Mesendoderm (in vitro differentiated cells): ENCODE data around the gene KLHL14.

Experiments
- DNase-seq: peaks from one replicate; pipeline ENCODE4 v3.0.0; 2013
- H2AK5ac ChIP-seq: 2 replicates; pipeline ENCODE4 v1.6.1; 2013; ENCODE audit warnings: low read length, inconsistent platforms
- H2BK120ac ChIP-seq: 2 replicates; pipeline ENCODE4 v1.6.1; 2013; ENCODE audit warnings: low read depth, mild to moderate bottlenecking, low read length, moderate library complexity, mixed read lengths
- H2BK15ac ChIP-seq: replicated peaks from 2 replicates; pipeline ENCODE4 v1.6.1; 2013; ENCODE audit warnings: low read depth, mild to moderate bottlenecking, moderate library complexity
- H2BK5ac ChIP-seq: 2 replicates; pipeline ENCODE4 v1.6.1; 2013; ENCODE audit warnings: low read length, inconsistent platforms
- H3K18ac ChIP-seq: 2 replicates; pipeline ENCODE4 v1.6.1; 2013; ENCODE audit warnings: mild to moderate bottlenecking, low read length, mixed read lengths
- H3K23ac ChIP-seq: one replicate; pipeline ENCODE4 v1.6.1; 2013; ENCODE audit warnings: low read length
- H3K27ac ChIP-seq: 2 replicates; pipeline ENCODE4 v1.5.1; 2013; ENCODE audit warnings: low read depth, mild to moderate bottlenecking, inconsistent platforms, low read length, moderate library complexity
- H3K27me3 ChIP-seq: 2 replicates; pipeline ENCODE4 v1.6.1; 2013; ENCODE audit warnings: low read length, control low read depth, mild to moderate bottlenecking, inconsistent platforms; ENCODE audit not compliant: insufficient read depth, poor library complexity
- H3K36me3 ChIP-seq: 2 replicates; pipeline ENCODE4 v1.6.1; 2013; ENCODE audit warnings: low read length, inconsistent platforms; ENCODE audit not compliant: control insufficient read depth, insufficient read depth
- H3K4ac ChIP-seq: one replicate; pipeline ENCODE4 v1.6.1; 2013; ENCODE audit warnings: low read depth, mild to moderate bottlenecking, low read length, moderate library complexity
- H3K4me1 ChIP-seq: 2 replicates; pipeline ENCODE4 v1.6.1; 2013; ENCODE audit warnings: low read depth, low read length, inconsistent platforms; ENCODE audit not compliant: control insufficient read depth
- H3K4me2 ChIP-seq: 2 replicates; pipeline ENCODE4 v1.6.1; 2013; ENCODE audit warnings: low read length
- H3K4me3 ChIP-seq: 2 replicates; pipeline ENCODE4 v1.5.1; 2013; ENCODE audit warnings: mild to moderate bottlenecking, low read length
- H3K56ac ChIP-seq: one replicate; pipeline ENCODE4 v1.6.1; 2013; ENCODE audit warnings: low read length
- H3K79me1 ChIP-seq: 2 replicates; pipeline ENCODE4 v1.6.1; 2013; ENCODE audit warnings: low read length, inconsistent platforms
- H3K79me2 ChIP-seq: 2 replicates; pipeline ENCODE4 v1.6.1; 2013; ENCODE audit warnings: mild to moderate bottlenecking, low read length; ENCODE audit not compliant: control insufficient read depth, insufficient read depth
- H3K9ac ChIP-seq: 2 replicates; pipeline ENCODE4 v1.6.1; 2013; ENCODE audit warnings: low read length, inconsistent platforms
- H4K5ac ChIP-seq: one replicate; pipeline ENCODE4 v1.6.1; 2013; ENCODE audit warnings: low read length
- H4K8ac ChIP-seq: one replicate; pipeline ENCODE4 v1.6.1; 2013; ENCODE audit warnings: low read depth, mild to moderate bottlenecking, control low read depth, low read length, moderate library complexity
- WGBS: extraction: QIAGEN DNeasy Blood & Tissue Kit; methylation state at CpG from one replicate; pipeline ENCODE4 v1.1.7; 2013; ENCODE audit warnings: low lambda C conversion rate, missing lambda C conversion rate; ENCODE audit not compliant: insufficient coverage; ENCODE audit errors: extremely low coverage; 5-methylcytosine and 5-hydroxymethylcytosine counted together

The KLHL14 gene

GRCh38 chr18:32773382-32773712, 524 bp upstream of the KLHL14 start:
- H3K4ac ChIP-seq: no peak overlapping the region
- peaks cover 8% of the 10 kb centered on the region for H3K27me3 ChIP-seq
- no peak overlapping the region for H2BK15ac ChIP-seq
- no peak overlapping the region for H4K5ac ChIP-seq
- H3K27ac ChIP-seq: no peak overlapping the region
- H2BK120ac ChIP-seq: no peak overlapping the region
- no peak overlapping the region for H2BK5ac ChIP-seq
- H3K36me3 ChIP-seq: no peaks in the 10 kb centered on the region
- no peak overlapping the region for H3K4me2 ChIP-seq
- H3K4me1 ChIP-seq: peaks cover 3% of the 10 kb centered on the region
- H4K8ac ChIP-seq: no peak overlapping the region
- no peak for DNase-seq
- no peak overlapping the region for H3K23ac ChIP-seq
- no peak overlapping the region for H3K9ac ChIP-seq
- H2AK5ac ChIP-seq: no peak overlapping the region
- no peaks in the 10 kb centered on the region for H3K79me2 ChIP-seq
- H3K79me1 ChIP-seq: no peaks in the 10 kb centered on the region
- H3K56ac ChIP-seq: no peak overlapping the region
- H3K18ac ChIP-seq: no peak overlapping the region
- H3K4me3 ChIP-seq: no peak overlapping the region

DNA sequence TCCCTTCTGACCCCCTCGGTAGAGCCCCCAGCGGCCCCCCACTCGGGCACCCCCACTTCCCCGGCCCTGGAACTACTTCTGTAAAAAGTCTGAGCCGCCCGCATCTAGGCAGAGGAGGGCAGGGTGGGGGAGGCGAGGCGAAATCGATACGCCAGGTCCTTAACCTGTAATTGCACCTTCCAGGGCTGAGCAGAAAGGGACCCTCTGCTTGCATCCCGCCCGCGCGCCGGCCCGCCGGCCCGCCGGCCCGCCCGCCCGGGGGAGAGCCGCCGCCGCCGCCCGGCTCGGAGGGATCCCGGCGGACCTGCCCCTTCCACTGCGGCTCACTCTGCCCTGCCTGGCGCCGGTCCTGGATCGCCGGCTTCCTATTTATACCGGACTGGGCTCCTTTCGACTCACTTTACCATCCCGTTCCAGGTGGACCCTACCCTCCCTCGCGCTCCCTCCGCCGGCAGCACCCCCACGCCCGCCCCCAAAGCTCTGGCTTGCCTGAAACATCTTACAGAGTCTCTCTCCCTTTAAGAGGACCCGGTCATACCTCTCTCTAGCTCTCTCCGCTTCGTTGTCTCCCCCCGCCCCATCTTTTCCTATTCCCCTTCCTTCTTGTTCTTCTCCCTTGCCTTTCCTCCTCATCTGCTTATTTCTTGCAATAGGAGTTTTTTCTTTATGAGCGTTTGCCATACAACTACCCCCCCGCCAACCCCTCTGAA, 797 bp downstream of the KLHL14 start:
- Histone ChIP-seq H3K18ac (peak overlapping the region; percentile 82), H2AK5ac (no peak overlapping the region), H3K4ac (no peak overlapping the region), H3K9ac (peak overlapping the region; percentile 47), H3K23ac (no peak overlapping the region), H4K5ac (no peak overlapping the region), H3K4me3 (no peak overlapping the region), H3K79me2 (no peaks in the 10 kb centered on the region), H3K79me1 (no peaks in the 10 kb centered on the region), H3K4me2 (peak overlapping the region; percentile 33), H2BK5ac (no peak overlapping the region), H2BK15ac (no peak overlapping the region), H3K36me3 (no peaks in the 10 kb centered on the region), H3K56ac (peak overlapping the region; percentile 78), H2BK120ac (no peak overlapping the region), H3K27me3 (peaks cover 8% of the 10 kb centered on the region), H3K27ac (no peak overlapping the region), H3K4me1 (peaks cover 3% of the 10 kb centered on the region), H4K8ac (no peak overlapping the region)
- DNase-seq: peak; percentile 52
- WGBS: no CpG with 5 or more reads among the region's 50 CpGs

GRCh38 chr18:32771169-32771751, 1.6 kb downstream of the KLHL14 start:
- Histone ChIP-seq H4K8ac (no peak overlapping the region), H3K18ac (peak overlapping the region; percentile 82), H3K36me3 (no peaks in the 10 kb centered on the region), H3K4me2 (peak overlapping the region; percentile 91), H3K4ac (no peak overlapping the region), H2BK5ac (no peak overlapping the region), H2BK120ac (no peak overlapping the region), H2BK15ac (no peak overlapping the region), H3K56ac (peak overlapping the region; percentile 77), H3K27ac (no peak overlapping the region), H3K79me2 (no peaks in the 10 kb centered on the region), H3K79me1 (no peaks in the 10 kb centered on the region), H3K23ac (no peak overlapping the region), H3K27me3 (peaks cover 8% of the 10 kb centered on the region), H2AK5ac (no peak overlapping the region), H3K4me1 (peaks cover 3% of the 10 kb centered on the region), H3K9ac (peak overlapping the region; percentile 61), H4K5ac (no peak overlapping the region), H3K4me3 (peak overlapping the region; percentile 33)
- DNase-seq: peak; percentile 67
- WGBS: no CpG with 5 or more reads among the region's 37 CpGs

DNA sequence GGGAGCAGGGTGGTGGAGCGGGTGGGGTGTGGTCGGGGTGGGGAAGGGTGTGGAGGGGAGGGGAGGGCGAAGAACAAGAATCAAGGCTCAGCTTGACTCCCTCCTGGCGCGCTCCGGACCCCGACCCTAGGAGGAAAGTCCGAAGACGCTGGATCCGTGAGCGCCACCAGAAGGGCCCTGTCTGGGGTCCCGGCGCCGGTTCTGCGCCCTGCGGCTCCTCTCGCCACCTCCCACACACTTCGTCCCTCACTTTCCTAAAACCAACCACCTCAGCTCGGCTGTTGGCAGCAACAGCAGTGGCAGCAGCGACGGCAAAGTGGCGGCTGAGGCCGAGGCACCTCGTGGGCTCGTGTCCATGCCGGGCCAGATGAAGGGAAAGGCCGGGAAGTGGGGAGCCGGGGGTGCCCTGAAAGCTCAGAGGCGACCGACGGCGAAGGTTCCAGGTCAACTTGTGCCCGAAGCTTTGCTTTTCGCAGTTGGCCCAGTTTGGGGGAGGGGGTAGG, 2.1 kb downstream of the KLHL14 start:
- Histone ChIP-seq H2BK15ac (no peak overlapping the region), H3K4me3 (peak overlapping the region; percentile 33), H3K79me1 (no peaks in the 10 kb centered on the region), H3K4ac (no peak overlapping the region), H4K5ac (no peak overlapping the region), H3K23ac (no peak overlapping the region), H3K27ac (no peak overlapping the region), H3K56ac (peak overlapping the region; percentile 77), H2AK5ac (no peak overlapping the region), H3K18ac (no peak overlapping the region), H3K36me3 (no peaks in the 10 kb centered on the region), H3K27me3 (peaks cover 8% of the 10 kb centered on the region), H4K8ac (no peak overlapping the region), H2BK120ac (no peak overlapping the region), H3K79me2 (no peaks in the 10 kb centered on the region), H2BK5ac (no peak overlapping the region), H3K4me2 (peak overlapping the region; percentile 91), H3K9ac (peak overlapping the region; percentile 61), H3K4me1 (peaks cover 3% of the 10 kb centered on the region)
- DNase-seq: peak; percentile 26
- no CpG with 5 or more reads among the region's 34 CpGs for WGBS

- Histone ChIP-seq H3K4me3 (no peak overlapping the region), H2BK15ac (no peak overlapping the region), H3K18ac (no peak overlapping the region), H4K5ac (no peak overlapping the region), H3K79me2 (no peaks in the 10 kb centered on the region), H4K8ac (no peak overlapping the region), H2BK120ac (no peak overlapping the region), H3K56ac (peak overlapping the region; percentile 28), H3K36me3 (no peaks in the 10 kb centered on the region), H3K27ac (no peak overlapping the region), H3K4me1 (peaks cover 3% of the 10 kb centered on the region), H3K27me3 (peaks cover 8% of the 10 kb centered on the region), H2AK5ac (no peak overlapping the region), H2BK5ac (no peak overlapping the region), H3K4ac (no peak overlapping the region), H3K9ac (peak overlapping the region; percentile 6), H3K23ac (no peak overlapping the region), H3K4me2 (peak overlapping the region; percentile 47), H3K79me1 (no peaks in the 10 kb centered on the region)
- WGBS: no CpG with 5 or more reads among the region's 37 CpGs
- no peak for DNase-seq
These were observed 2.7 kb downstream of the KLHL14 start for GRCh38 chr18:32770054-32770665.
